DND-41 (cell line): ENCODE results near the gene SMG5.

ENCODE experiments used
- ATAC-seq: fragments of 200-7000 bp; cut with Tn5 transposase; 3 replicates; pipeline ENCODE4 v1.9.1; 2021; ENCODE audit warnings: low read depth; ENCODE audit not compliant: insufficient read depth
- DNase-seq: peaks from one replicate; pipeline ENCODE4 v3.0.0-alpha.2; 2020
- H2AFZ ChIP-seq: 2 replicates; pipeline ENCODE4 v1.6.0; 2012; ENCODE audit warnings: low read depth, low read length
- H3K27ac ChIP-seq: 2 replicates; pipeline ENCODE4 v1.5.1; 2012; ENCODE audit warnings: low read length, inconsistent platforms
- H3K27me3 ChIP-seq: fragments of 200-600 bp; sonication (generic); 2 replicates; pipeline ENCODE4 v1.6.0; 2012; ENCODE audit warnings: low read length, mild to moderate bottlenecking, inconsistent platforms; ENCODE audit not compliant: insufficient read depth, poor library complexity
- H3K36me3 ChIP-seq: 2 replicates; pipeline ENCODE4 v1.5.1; 2012; ENCODE audit warnings: low read length, inconsistent platforms; ENCODE audit not compliant: insufficient read depth
- H3K4me1 ChIP-seq: 2 replicates; pipeline ENCODE4 v1.5.1; 2012; ENCODE audit warnings: mild to moderate bottlenecking, low read length; ENCODE audit not compliant: insufficient read depth
- H3K4me2 ChIP-seq: 2 replicates; pipeline ENCODE4 v1.6.0; 2012; ENCODE audit warnings: mild to moderate bottlenecking, moderate library complexity, low read length, inconsistent platforms; ENCODE audit not compliant: insufficient read depth
- H3K4me3 ChIP-seq, 2 experiments: fragments of 200-600 bp in 1 of 2; shearing (Covaris generic) in 1 of 2; 2 replicates each; pipeline ENCODE4 v1.5.1; 2012 to 2016; ENCODE audit warnings: inconsistent platforms in 2 of 2, low read length in 2 of 2, mild to moderate bottlenecking in 2 of 2, low read depth in 1 of 2, moderate library complexity in 1 of 2
- H3K79me2 ChIP-seq: 2 replicates; pipeline ENCODE4 v1.6.0; 2012; ENCODE audit warnings: low read length, inconsistent platforms; ENCODE audit not compliant: insufficient read depth
- H3K9ac ChIP-seq: 2 replicates; pipeline ENCODE4 v1.6.0; 2012; ENCODE audit warnings: low read depth, mild to moderate bottlenecking, inconsistent platforms, low read length, moderate library complexity
- H3K9me3 ChIP-seq: 2 replicates; pipeline ENCODE4 v1.5.1; 2012; ENCODE audit warnings: low read length, moderate library complexity, mild to moderate bottlenecking, inconsistent platforms; ENCODE audit not compliant: insufficient read depth, severe bottlenecking
- H4K20me1 ChIP-seq: 2 replicates; pipeline ENCODE4 v1.6.0; 2012; ENCODE audit warnings: low read length; ENCODE audit not compliant: insufficient read depth
- CTCF ChIP-seq: IDR thresholded peaks from 2 replicates; pipeline ENCODE4 v1.5.1; 2012; ENCODE audit warnings: borderline replicate concordance, low read length, moderate library complexity, mild to moderate bottlenecking; ENCODE audit not compliant: poor library complexity, severe bottlenecking; ENCODE audit errors: extremely low read depth
- EZH2 ChIP-seq: IDR thresholded peaks from 3 replicates; pipeline ENCODE4 v1.6.1; 2012; ENCODE audit warnings: borderline replicate concordance, low read depth, mild to moderate bottlenecking, moderate library complexity, low read length, inconsistent platforms; ENCODE audit not compliant: severe bottlenecking

SMG5 gene

GRCh38 chr1:156281281-156281680 is 1.3 kb downstream of the SMG5 start:
- H3K4me3 ChIP-seq = peak overlapping the region; percentile 80 to 91; a peak in 3 of 4 replicates
- H4K20me1 ChIP-seq = peaks cover 43% of the 10 kb centered on the region
- no peaks in the 10 kb centered on the region for H3K9me3 ChIP-seq
- DNase-seq = peak; percentile 19
- peaks cover 37% of the 10 kb centered on the region for H3K4me1 ChIP-seq
- no peaks in the 10 kb centered on the region for H3K27me3 ChIP-seq
- no peak for ATAC-seq
- H2AFZ ChIP-seq = no peak overlapping the region
- H3K27ac ChIP-seq = peak overlapping the region; percentile 86
- peaks cover 53% of the 10 kb centered on the region for H3K36me3 ChIP-seq
- H3K79me2 ChIP-seq = peaks cover 70% of the 10 kb centered on the region
- TF ChIP-seq CTCF = no peak
- TF ChIP-seq EZH2 = no peak
- peak overlapping the region; percentile 92 for H3K4me2 ChIP-seq
- peak overlapping the region; percentile 85 for H3K9ac ChIP-seq

- Histone ChIP-seq H3K36me3 (peaks cover 56% of the 10 kb centered on the region), H3K9ac (no peak overlapping the region), H3K9me3 (no peaks in the 10 kb centered on the region), H3K4me3 (no peak overlapping the region), H3K27ac (no peak overlapping the region), H3K79me2 (peaks cover 69% of the 10 kb centered on the region), H3K4me2 (peak overlapping the region; percentile 41; the same call in 1 of the 2 replicates), H4K20me1 (peaks cover 43% of the 10 kb centered on the region), H3K27me3 (no peaks in the 10 kb centered on the region), H2AFZ (no peak overlapping the region), H3K4me1 (peaks cover 37% of the 10 kb centered on the region)
- DNase-seq (no peak), ATAC-seq (no peak)
- TF ChIP-seq CTCF (no peak), EZH2 (no peak)
Observed at GRCh38 chr1:156279837-156280236, 2.8 kb downstream of the SMG5 start.

- Histone ChIP-seq H2AFZ (no peak overlapping the region), H3K4me3 (no peak overlapping the region), H3K27ac (no peak overlapping the region), H3K36me3 (peaks cover 83% of the 10 kb centered on the region), H3K9ac (no peak overlapping the region), H3K9me3 (no peaks in the 10 kb centered on the region), H4K20me1 (peaks cover 48% of the 10 kb centered on the region), H3K4me1 (peaks cover 21% of the 10 kb centered on the region), H3K79me2 (peaks cover 46% of the 10 kb centered on the region), H3K27me3 (no peaks in the 10 kb centered on the region), H3K4me2 (no peak overlapping the region)
- ATAC-seq = no peak
- TF ChIP-seq EZH2 (no peak), CTCF (no peak)
- DNase-seq = no peak
Observed at GRCh38 chr1:156276966-156277381, 5.7 kb downstream of the SMG5 start.

GRCh38 chr1:156276532-156276931 is 6.1 kb downstream of the SMG5 start:
- peaks cover 44% of the 10 kb centered on the region for H4K20me1 ChIP-seq
- H3K36me3 ChIP-seq = peaks cover 88% of the 10 kb centered on the region
- H3K4me3 ChIP-seq = no peak overlapping the region
- H3K4me2 ChIP-seq = no peak overlapping the region
- DNase-seq (no peak), ATAC-seq (no peak)
- H2AFZ ChIP-seq = no peak overlapping the region
- H3K9ac ChIP-seq = no peak overlapping the region
- no peak overlapping the region for H3K27ac ChIP-seq
- peaks cover 41% of the 10 kb centered on the region for H3K79me2 ChIP-seq
- TF ChIP-seq EZH2 (no peak), CTCF (no peak)
- H3K9me3 ChIP-seq = no peaks in the 10 kb centered on the region
- peaks cover 16% of the 10 kb centered on the region for H3K4me1 ChIP-seq
- no peaks in the 10 kb centered on the region for H3K27me3 ChIP-seq
